OCI-M2 (cell line): Measurements from ENCODE around the gene PLEKHA7.

Experiments
- DNase-seq: peaks from one replicate; lab custom pipeline; 2025; ENCODE audit not compliant: unreplicated experiment; lab: John Stamatoyannopoulos, UW

The PLEKHA7 gene

GRCh38 chr11:16744128-16744725 lies 270.0 kb downstream of the PLEKHA7 start:
- no peak for DNase-seq

- DNase-seq: no peak
Measured at GRCh38 chr11:16743478-16743877, 270.7 kb downstream of the PLEKHA7 start.

DNA sequence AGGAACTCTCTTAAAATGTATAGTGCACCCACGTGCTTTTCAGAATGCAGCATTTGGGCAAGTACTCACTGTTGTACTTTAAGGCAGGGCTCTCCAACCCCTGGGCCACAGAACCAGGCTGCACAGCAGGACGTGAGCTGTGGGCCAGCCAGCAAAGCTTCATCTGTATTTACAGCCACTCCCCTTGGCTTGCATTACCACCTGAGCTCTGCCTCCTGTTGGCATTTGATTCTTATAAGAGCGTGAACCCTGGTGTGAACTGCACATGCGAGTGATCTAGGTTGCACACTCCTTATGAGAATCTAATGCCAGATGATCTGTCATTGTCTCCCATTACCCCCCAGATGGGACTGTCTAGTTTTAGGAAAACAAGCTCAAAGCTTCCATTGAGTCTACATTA lies 272.7 kb downstream of the PLEKHA7 start:
- no peak for DNase-seq

GRCh38 chr11:16738947-16739815 lies 275.0 kb downstream of the PLEKHA7 start:
- DNase-seq: no peak

- peak; percentile 69 for DNase-seq
Measured at GRCh38 chr11:16738193-16738946, 275.8 kb downstream of the PLEKHA7 start, which contains the start of gene C11orf58. TSS of gene C11orf58 (plus strand) at chr11:16738647. CDS start at chr11:16738779, 132 bp downstream.

- no peak for DNase-seq
Measured at GRCh38 chr11:16737818-16738192, 276.4 kb downstream of the PLEKHA7 start.
